ENCODE data around the gene ZNF638. TPM values are rescaled to one million over a fixed set of nuclear protein-coding genes. Genes with fewer than 3 reads are reported as not detected.

Gene ZNF638
- total and polyA plus RNA-seq, 8 donors: 92.1 to 280 (median 221) TPM

DNA sequence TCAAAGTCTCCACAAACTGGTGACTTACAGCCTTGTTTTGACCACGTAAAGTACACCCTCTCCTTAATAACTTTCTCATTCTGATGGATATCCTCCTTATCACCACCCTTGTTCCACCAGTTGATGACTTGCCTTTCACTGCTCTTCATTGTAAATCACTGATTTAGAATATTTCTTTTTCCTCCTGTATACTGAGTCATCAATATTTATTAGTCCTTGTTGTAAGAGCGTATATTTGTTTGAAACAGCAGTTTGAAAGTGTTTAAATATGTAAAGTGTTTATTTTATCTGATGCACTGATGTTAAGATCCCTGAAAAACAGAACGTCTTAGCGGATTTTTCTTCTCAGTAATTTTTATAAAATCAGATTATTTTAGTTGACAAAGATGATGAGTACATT lies 87.6 kb downstream of the ZNF638 start:
- no peak for TF ChIP-seq CTCF (IDR thresholded peaks at IDR 0.05)
- peaks cover 3 to 24% of the 10 kb centered on the region in 2 donors for H3K4me1 ChIP-seq
- H3K9me3 ChIP-seq: no peaks in the 10 kb centered on the region
- no peak overlapping the region for H3K4me3 ChIP-seq
- peaks cover 0 to 18% of the 10 kb centered on the region in 2 donors for H3K36me3 ChIP-seq
- ATAC-seq (no peak), DNase-seq (no peak)
- H3K27me3 ChIP-seq: no peaks in the 10 kb centered on the region
- intact Hi-C loops (cut with DNase I): no loop called here
- H3K27ac ChIP-seq: no peak overlapping the region

- DNase-seq (no peak), ATAC-seq (no peak)
- H3K4me3 ChIP-seq: no peak overlapping the region
- no peaks in the 10 kb centered on the region for H3K27me3 ChIP-seq
- no peaks in the 10 kb centered on the region for H3K9me3 ChIP-seq
- no peak for TF ChIP-seq CTCF (IDR thresholded peaks at IDR 0.05)
- H3K36me3 ChIP-seq: peaks cover 0 to 22% of the 10 kb centered on the region in 2 donors
- H3K27ac ChIP-seq: no peak overlapping the region
- H3K4me1 ChIP-seq: peaks cover 3 to 29% of the 10 kb centered on the region in 2 donors
- intact Hi-C loops (cut with DNase I): no loop called here
Measured at GRCh38 chr2:71419976-71420375, 88.4 kb downstream of the ZNF638 start.

- intact Hi-C loops (cut with DNase I): no loop called here
- ATAC-seq: no peak
- peaks cover 0 to 50% of the 10 kb centered on the region in 2 donors for H3K36me3 ChIP-seq
- no peak for TF ChIP-seq CTCF (IDR thresholded peaks at IDR 0.05)
- no peaks in the 10 kb centered on the region for H3K9me3 ChIP-seq
- no peak overlapping the region for H3K4me3 ChIP-seq
- no peak for DNase-seq
- H3K27me3 ChIP-seq: no peaks in the 10 kb centered on the region
- peaks cover 0 to 36% of the 10 kb centered on the region in 2 donors for H3K4me1 ChIP-seq
- peak overlapping the region in 1 of 2 donors; percentile 42 for H3K27ac ChIP-seq
Measured at GRCh38 chr2:71422786-71423185, 91.2 kb downstream of the ZNF638 start.

GRCh38 chr2:71423817-71424420 lies 92.3 kb downstream of the ZNF638 start:
- Histone ChIP-seq H3K4me3 (no peak overlapping the region), H3K9me3 (no peaks in the 10 kb centered on the region), H3K27me3 (no peaks in the 10 kb centered on the region), H3K36me3 (peaks cover 0 to 61% of the 10 kb centered on the region in 2 donors), H3K4me1 (peaks cover 0 to 30% of the 10 kb centered on the region in 2 donors), H3K27ac (peak overlapping the region in 1 of 2 donors; percentile 42)
- intact Hi-C loops (cut with DNase I): no loop called here
- TF ChIP-seq CTCF (IDR thresholded peaks at IDR 0.05): no peak
- ATAC-seq (no peak), DNase-seq (peak in 1 of 4 donors; percentile 8)

- Histone ChIP-seq H3K9me3 (no peaks in the 10 kb centered on the region), H3K4me1 (peaks cover 0 to 30% of the 10 kb centered on the region in 2 donors), H3K4me3 (no peak overlapping the region), H3K27me3 (no peaks in the 10 kb centered on the region), H3K27ac (peak overlapping the region in 1 of 2 donors; percentile 54), H3K36me3 (peaks cover 0 to 82% of the 10 kb centered on the region in 2 donors)
- TF ChIP-seq CTCF (IDR thresholded peaks at IDR 0.05): no peak
- DNase-seq (no peak), ATAC-seq (no peak)
- intact Hi-C loops (cut with DNase I): no loop called here
Measured at GRCh38 chr2:71426721-71427120, 95.1 kb downstream of the ZNF638 start.

All from left lung (tissue), 10 donors.